NCI-H226 (cell line): ENCODE data around the gene ASB13.

ENCODE experiments used
- DNase-seq: peaks from one replicate; pipeline ENCODE4 v3.0.0-alpha.2; 2015

ASB13 gene

GRCh38 chr10:5668429-5668828 lies 2.0 kb upstream of the ASB13 start:
- no peak for DNase-seq

DNA sequence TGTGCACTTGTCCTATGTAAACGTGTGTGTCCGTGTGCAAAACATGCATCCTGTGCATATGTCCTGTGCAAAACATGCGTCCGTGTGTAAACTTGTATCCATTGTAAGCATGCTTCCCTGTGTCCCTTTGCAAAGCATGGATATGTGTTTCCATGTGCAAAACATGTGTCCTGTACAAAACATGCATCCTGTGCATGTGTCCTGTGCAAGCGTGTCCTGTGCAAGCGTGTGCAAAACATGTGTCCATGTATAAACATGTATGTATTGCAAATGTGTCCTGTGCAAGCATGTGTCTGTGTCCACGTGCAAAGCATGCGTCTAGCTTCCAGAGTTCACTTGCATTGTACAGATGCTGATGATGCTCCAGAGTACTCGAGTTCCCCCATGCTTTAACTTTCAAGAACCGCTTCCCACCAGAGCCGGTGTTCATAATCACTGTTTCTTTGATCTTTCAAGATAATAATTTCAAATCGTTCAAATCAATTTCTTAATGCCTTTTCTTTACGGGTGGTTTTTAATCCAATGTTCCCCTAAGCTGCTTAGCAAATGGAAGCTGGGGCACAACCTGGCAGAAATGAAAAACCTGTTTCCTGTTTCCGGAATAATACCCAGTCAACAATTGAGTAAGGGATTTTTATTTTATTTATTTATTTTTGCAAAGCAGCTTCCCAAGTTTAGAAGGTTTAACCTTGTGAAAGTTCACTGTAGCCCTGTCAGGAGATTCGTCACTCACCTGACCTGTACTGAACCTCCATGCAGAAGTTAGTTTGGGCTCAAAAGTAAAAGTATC lies 641 bp upstream of the ASB13 start:
- DNase-seq, result no peak

- DNase-seq, result no peak
Observed at GRCh38 chr10:5665373-5666007, 905 bp downstream of the ASB13 start.

- DNase-seq, result no peak
Observed at GRCh38 chr10:5663692-5664427, 2.5 kb downstream of the ASB13 start.

- no peak for DNase-seq
Observed at GRCh38 chr10:5662708-5663579, 3.5 kb downstream of the ASB13 start.

- DNase-seq, result no peak
Observed at GRCh38 chr10:5661043-5661442, 5.4 kb downstream of the ASB13 start.

DNA sequence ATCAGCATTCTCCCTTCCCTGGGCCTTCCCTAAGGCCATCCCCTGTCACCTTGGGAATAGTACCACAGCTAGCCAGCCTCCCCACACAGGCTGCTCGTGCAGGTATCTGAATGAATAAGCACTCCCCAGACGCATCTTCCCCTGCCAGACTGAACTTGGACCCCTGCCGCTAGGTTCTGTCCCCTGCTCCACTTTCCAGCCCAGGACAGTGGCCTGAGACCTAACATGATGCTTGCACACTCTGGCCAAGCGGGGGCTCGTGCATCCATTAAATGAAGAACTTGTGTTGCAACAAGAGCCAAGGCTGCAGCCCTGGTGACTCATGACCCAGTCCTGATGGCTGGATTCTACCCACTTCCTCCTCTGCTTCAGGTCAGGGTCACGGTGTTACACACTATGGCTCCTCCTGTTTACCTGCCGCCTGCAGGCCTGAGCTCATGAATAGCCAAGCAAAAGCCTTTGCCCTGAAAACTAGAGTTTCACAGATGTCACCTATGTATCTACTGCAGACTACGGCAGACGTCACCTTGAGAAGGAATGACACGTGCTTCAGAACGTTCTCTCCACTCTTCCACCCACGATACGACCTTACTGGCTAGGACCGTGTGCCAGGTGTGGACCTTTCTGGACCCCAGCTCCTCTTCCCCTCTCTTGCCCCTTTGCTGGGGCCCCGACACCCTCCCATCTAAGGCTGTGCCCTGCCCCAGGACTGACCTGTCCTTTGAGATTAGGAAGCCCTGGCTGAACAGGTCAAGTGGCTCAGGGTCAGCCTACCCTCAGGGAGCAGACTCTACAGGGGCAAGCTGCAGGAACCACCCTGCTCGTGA lies 6.5 kb downstream of the ASB13 start:
- DNase-seq, result peak; percentile 10

- no peak for DNase-seq
Observed at GRCh38 chr10:5658871-5659618, 7.3 kb downstream of the ASB13 start.

GRCh38 chr10:5656737-5657579 lies 9.4 kb downstream of the ASB13 start:
- no peak for DNase-seq

DNA sequence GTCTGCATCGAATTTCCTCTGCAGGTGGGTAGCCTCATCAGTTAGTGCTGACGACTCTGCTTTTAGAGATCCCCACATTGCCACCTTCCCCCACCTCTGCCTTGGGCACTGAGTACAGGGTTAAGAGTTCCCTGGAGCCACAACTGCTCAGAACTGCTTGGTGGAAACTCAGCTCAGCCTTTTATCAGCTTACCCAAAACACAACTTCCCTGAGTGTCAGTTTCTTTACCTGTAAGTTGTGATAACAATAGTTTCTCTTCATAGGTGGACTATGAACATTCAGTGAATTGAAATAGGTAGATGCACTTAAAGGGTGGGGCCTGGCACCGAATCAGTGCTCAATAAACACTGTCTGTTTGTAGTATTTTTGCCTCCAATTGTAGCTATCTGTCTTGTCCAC lies 11.3 kb downstream of the ASB13 start:
- no peak for DNase-seq

DNA sequence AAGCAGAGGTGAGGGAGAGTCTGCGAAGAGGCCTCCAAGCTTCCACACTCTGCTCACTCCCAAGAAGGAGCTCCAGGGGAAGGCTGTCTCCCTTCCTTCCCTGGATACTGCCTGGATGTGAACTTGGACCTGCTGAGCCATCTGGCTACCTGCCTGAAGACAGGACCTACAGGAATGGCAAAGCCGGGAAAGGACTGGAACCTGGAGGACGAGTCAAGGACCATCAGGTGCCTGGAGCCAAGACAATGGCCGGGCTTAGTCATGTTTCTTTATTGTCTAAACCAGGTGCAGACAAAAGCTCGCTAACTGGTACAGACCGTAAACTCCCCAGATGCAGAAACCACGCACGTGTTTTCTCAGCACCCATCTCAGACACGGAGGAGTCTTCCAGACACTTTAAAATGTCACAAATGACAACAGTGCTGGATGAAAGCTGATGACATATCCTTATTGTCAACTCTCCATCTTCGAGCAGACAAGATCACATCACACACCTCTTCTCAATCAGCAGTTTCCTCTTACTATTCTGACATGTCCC lies 12.1 kb downstream of the ASB13 start:
- DNase-seq, result no peak

- DNase-seq, result no peak
Observed at GRCh38 chr10:5652746-5653145, 13.6 kb downstream of the ASB13 start.

DNA sequence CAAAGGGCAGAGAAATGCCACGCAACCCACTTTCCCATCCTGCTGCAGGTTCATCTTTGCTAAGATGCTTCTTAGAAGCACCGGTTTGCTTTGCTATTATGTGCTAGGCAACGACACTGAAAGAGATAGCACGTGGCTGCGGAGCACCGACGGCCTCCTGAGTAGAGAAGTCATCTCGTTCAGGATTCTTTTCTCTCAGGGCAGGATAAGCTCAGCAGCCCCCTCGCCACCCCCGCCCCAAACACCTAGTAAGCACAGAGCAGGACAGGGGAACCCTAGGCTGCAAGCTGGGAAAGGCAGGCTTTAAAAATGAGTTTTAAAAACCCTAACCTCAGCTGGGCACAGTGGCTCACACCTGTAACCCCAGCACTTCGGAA lies 15.0 kb downstream of the ASB13 start:
- DNase-seq, result no peak

DNA sequence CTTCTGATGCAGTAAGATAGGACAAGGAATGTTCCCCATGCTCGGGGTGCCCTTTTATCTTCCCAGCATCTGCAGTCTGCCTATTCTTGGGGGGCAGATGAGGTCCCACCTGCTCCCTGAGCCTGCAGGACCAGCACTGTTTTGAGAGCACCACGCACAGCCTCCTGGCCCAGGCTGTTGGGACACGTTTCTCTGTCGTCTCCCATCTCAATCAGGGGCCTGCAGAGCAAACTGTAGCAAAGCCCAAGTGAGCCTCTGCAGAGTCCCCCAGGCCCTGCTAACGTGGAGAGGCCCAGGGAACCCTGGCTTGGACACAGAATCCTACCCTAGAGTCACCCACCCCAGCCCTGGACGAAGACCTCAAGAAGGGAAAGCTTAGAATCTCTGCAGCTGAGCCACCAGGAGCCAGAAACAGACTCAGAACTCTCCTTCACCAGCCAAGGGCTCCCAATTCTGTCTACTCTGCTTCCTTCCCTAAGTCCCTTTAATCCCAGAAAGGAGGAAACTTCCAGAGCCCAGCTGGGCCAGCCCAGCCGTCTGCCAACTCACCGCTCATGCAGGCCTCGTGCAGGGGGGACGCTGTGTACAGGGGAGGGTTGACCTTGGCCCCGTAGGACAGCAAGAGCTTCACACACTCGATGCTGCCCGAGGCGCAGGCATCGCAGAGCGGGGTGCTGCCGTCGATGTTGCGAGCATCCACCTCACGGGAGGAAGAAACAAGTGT lies 15.6 kb downstream of the ASB13 start:
- no peak for DNase-seq

DNA sequence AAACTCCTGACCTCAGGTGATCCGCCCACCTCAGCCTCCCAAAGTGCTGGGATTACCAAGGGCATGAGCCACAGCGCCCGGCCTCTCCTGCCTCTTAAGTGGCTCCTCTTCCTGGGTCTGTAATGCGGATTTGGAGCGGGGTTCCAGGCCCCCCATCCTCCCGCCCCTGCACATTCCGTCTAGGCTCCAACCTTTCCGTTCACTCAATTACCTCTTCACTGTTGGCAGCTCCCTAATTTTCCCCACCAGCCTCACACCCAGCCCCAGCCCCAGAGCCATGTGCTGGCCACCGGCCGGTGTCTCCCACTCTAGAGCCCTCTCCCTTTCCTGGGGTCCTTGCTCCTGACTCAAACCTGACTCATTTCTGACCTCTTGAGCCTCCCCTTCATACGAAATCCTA lies 16.6 kb downstream of the ASB13 start:
- no peak for DNase-seq

GRCh38 chr10:5648494-5649457 lies 17.6 kb downstream of the ASB13 start:
- DNase-seq, result no peak

GRCh38 chr10:5647507-5648240 lies 18.7 kb downstream of the ASB13 start:
- no peak for DNase-seq
